Liver (tissue), 9 donors: Measurements from ENCODE around the gene COG7. TPM values are rescaled to one million over a fixed set of nuclear protein-coding genes. Genes with fewer than 3 reads are reported as not detected.
A peak's percentile ranks its signal among the peaks of the same experiment; 100 is the strongest.

Experiments used
- DNase-seq: peaks from one replicate; pipeline ENCODE4 v3.0.0-alpha.2; 2017; ENCODE audit warnings: low spot score
- H3K27ac ChIP-seq, 2 donors: one replicate each; pipeline ENCODE4 v1.7.0; 2013; ENCODE audit warnings: inconsistent platforms in 2 of 2, low read length in 2 of 2, control low read depth in 1 of 2, low read depth in 1 of 2, mild to moderate bottlenecking in 1 of 2
- H3K27me3 ChIP-seq, 4 donors: one replicate each; pipeline versions ENCODE4 v1.6.1 to v1.7.0; 2013; ENCODE audit warnings: low read length in 3 of 4, inconsistent platforms in 1 of 4, mild to moderate bottlenecking in 1 of 4, moderate library complexity in 1 of 4; ENCODE audit not compliant: control insufficient read depth in 4 of 4, insufficient read depth in 4 of 4
- H3K36me3 ChIP-seq, 4 donors: one replicate each; pipeline versions ENCODE4 v1.6.1 to v1.7.0; 2013; ENCODE audit warnings: low read length in 3 of 4, mild to moderate bottlenecking in 3 of 4, low read depth in 1 of 4, moderate library complexity in 1 of 4; ENCODE audit not compliant: control insufficient read depth in 4 of 4, insufficient read depth in 3 of 4
- H3K4me1 ChIP-seq, 4 donors: one replicate each; pipeline versions ENCODE4 v1.6.1 to v1.7.0; 2013; ENCODE audit warnings: low read length in 3 of 4, mild to moderate bottlenecking in 3 of 4, moderate library complexity in 1 of 4; ENCODE audit not compliant: control insufficient read depth in 4 of 4, insufficient read depth in 4 of 4
- H3K4me3 ChIP-seq, 3 donors: one replicate each; pipeline versions ENCODE4 v1.6.1 to v1.7.0; 2013; ENCODE audit warnings: low read length in 3 of 3, control low read depth in 1 of 3, low read depth in 1 of 3, mild to moderate bottlenecking in 1 of 3
- H3K9ac ChIP-seq, 2 donors: one replicate each; pipeline ENCODE4 v1.7.0; 2013; ENCODE audit warnings: low read length in 2 of 2, mild to moderate bottlenecking in 2 of 2, moderate library complexity in 2 of 2, control low read depth in 1 of 2, low read depth in 1 of 2
- H3K9me3 ChIP-seq, 4 donors: one replicate each; pipeline versions ENCODE4 v1.6.1 to v1.7.0; 2013; ENCODE audit warnings: low read length in 3 of 4; ENCODE audit not compliant: control insufficient read depth in 4 of 4
- EGR1 ChIP-seq, 2 donors: IDR thresholded peaks; 2 replicates each; pipeline ENCODE4 v1.6.1; 2016 to 2018; ENCODE audit warnings: antibody characterized with exemption in 2 of 2, low read depth in 2 of 2
- FOXA2 ChIP-seq: IDR thresholded peaks from 2 replicates; pipeline ENCODE4 v1.6.1; 2016; ENCODE audit warnings: antibody characterized with exemption
- GABPA ChIP-seq, 2 donors: IDR thresholded peaks in 1 of 2; conservative IDR thresholded peaks in 1 of 2; 2 replicates each; pipeline ENCODE4 v1.6.1; 2016; ENCODE audit warnings: antibody characterized with exemption in 2 of 2, mild to moderate bottlenecking in 1 of 2, moderate library complexity in 1 of 2
- HNF4A ChIP-seq, 2 donors: conservative IDR thresholded peaks; 2 replicates each; pipeline ENCODE4 v1.6.1; 2016; ENCODE audit warnings: antibody characterized with exemption in 2 of 2, mild to moderate bottlenecking in 2 of 2
- HNF4G ChIP-seq: IDR thresholded peaks from 2 replicates; pipeline ENCODE4 v1.6.1; 2016; ENCODE audit warnings: antibody characterized with exemption
- JUND ChIP-seq, 2 donors: IDR thresholded peaks; 2 replicates each; pipeline ENCODE4 v1.6.1; 2016; ENCODE audit warnings: antibody characterized with exemption in 2 of 2
- NR2F2 ChIP-seq: IDR thresholded peaks from 2 replicates; pipeline ENCODE4 v1.6.1; 2016; ENCODE audit warnings: antibody characterized with exemption
- RAD21 ChIP-seq, 2 donors: IDR thresholded peaks; 2 replicates each; pipeline ENCODE4 v1.6.1; 2016; ENCODE audit warnings: antibody characterized with exemption in 2 of 2, mild to moderate bottlenecking in 2 of 2
- RXRA ChIP-seq, 2 donors: IDR thresholded peaks; 2 replicates each; pipeline ENCODE4 v1.6.1; 2017 to 2018; ENCODE audit warnings: antibody characterized with exemption in 2 of 2, mild to moderate bottlenecking in 1 of 2
- SP1 ChIP-seq: IDR thresholded peaks from 2 replicates; pipeline ENCODE4 v1.6.1; 2018; ENCODE audit warnings: antibody characterized with exemption, mild to moderate bottlenecking
- YY1 ChIP-seq: IDR thresholded peaks from 2 replicates; pipeline ENCODE4 v1.6.1; 2016; ENCODE audit warnings: antibody characterized with exemption, mild to moderate bottlenecking
- WGBS: extraction: QIAGEN DNeasy Blood & Tissue Kit; methylation state at CpG from one replicate; pipeline ENCODE4 v1.1.7; 2013; 5-methylcytosine and 5-hydroxymethylcytosine counted together
- polyA plus RNA-seq, 2 donors: library from polyadenylated mRNA; stranded (reverse) in 1 of 2; unstranded in 1 of 2; fragments of 200-250 nt in 1 of 2; fragments of >200 nt in 1 of 2; fragmentation: Nextera tagmentation in 1 of 2; extraction: Ambion mirVana in 1 of 2; gene quantifications; one replicate each; pipeline versions ENCODE4 v1.2.1 to v1.2.3, GENCODE V29; 2013 to 2015
- total RNA-seq, 2 donors: library from RNA; depleted of rRNA; stranded (reverse); fragments of >200 nt; gene quantifications; one replicate each; pipeline ENCODE4 v1.2.3, GENCODE V29; 2014
- TF ChIP-seq, protein P1 (sequence below): IDR thresholded peaks from 2 replicates; pipeline ENCODE4 v1.6.1; 2016; ENCODE audit warnings: antibody characterized with exemption
- TF ChIP-seq, protein P2 (sequence below): IDR thresholded peaks from 2 replicates; pipeline ENCODE4 v1.6.1; 2016; ENCODE audit warnings: antibody characterized with exemption
- TF ChIP-seq, protein P3 (sequence below): IDR thresholded peaks from 2 replicates; pipeline ENCODE4 v1.6.1; 2016; ENCODE audit warnings: antibody characterized with exemption
- TF ChIP-seq, protein P4 (sequence below): fragments of 150-350 bp; IDR thresholded peaks from 2 replicates; pipeline ENCODE4 v1.5.1; 2017; ENCODE audit warnings: improper control_type of control experiment, low read depth, low read length; ENCODE audit not compliant: missing input control
- TF ChIP-seq, protein P5 (sequence below): IDR thresholded peaks from 2 replicates; pipeline ENCODE4 v1.6.1; 2016; ENCODE audit warnings: antibody characterized with exemption, mild to moderate bottlenecking
- donor health status: healthy.
- donor health status: healthy.
- donor health status: healthy.
- donor health status: healthy.
- donor health status: healthy.

Gene COG7
- total and polyA plus RNA-seq, 4 donors = 5.1 to 11.4 (median 6.6) TPM

DNA sequence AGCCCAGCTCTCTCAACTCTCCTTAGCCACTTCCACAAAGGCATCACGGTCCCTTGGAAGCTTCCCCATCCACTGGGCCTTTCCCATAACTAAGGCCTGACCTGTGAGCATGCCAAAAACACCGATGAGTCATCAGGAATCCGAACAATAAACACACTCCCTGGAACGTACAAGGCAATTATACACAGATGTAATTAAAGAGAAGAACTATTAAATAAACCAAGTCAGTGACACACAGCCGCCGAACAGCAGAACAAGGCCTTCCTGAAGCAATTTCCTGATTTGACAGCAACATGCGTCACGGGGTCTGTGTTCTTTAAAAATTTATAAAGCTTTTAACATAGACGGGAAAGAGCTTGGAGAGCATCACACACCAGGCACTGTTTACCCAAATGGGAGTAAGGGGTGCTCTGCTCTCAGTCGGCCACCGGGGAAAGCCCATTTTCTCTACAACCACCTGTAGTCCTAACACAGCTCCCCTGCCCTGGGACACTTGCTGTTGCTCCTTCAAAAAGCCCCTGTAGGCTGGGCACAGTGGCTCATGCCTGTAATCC lies 29.4 kb downstream of the COG7 start:
- Histone ChIP-seq H3K9me3 (no peaks in the 10 kb centered on the region), H3K36me3 (peaks cover under 1 to 8% (median 4%) of the 10 kb centered on the region in 4 donors), H3K27ac (peak overlapping the region in 1 of 2 donors; percentile 21), H3K4me1 (no peaks in the 10 kb centered on the region), H3K27me3 (no peaks in the 10 kb centered on the region), H3K9ac (no peak overlapping the region), H3K4me3 (no peak overlapping the region)
- TF ChIP-seq, protein P1, sequence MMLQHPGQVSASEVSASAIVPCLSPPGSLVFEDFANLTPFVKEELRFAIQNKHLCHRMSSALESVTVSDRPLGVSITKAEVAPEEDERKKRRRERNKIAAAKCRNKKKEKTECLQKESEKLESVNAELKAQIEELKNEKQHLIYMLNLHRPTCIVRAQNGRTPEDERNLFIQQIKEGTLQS = no peak
- TF ChIP-seq EGR1 (IDR thresholded peaks at IDR 0.05; ENCODE audit: low read depth in 2 of 2) (no peak), SP1 (peak; percentile 38), JUND (IDR thresholded peaks at IDR 0.05) (peak; percentile 88 to 90), RXRA (IDR thresholded peaks at IDR 0.05) (peak in 1 of 2 donors; percentile 21)
- no peak for DNase-seq
- 64% methylated on average over 11 of the region's 11 CpGs for WGBS

DNA sequence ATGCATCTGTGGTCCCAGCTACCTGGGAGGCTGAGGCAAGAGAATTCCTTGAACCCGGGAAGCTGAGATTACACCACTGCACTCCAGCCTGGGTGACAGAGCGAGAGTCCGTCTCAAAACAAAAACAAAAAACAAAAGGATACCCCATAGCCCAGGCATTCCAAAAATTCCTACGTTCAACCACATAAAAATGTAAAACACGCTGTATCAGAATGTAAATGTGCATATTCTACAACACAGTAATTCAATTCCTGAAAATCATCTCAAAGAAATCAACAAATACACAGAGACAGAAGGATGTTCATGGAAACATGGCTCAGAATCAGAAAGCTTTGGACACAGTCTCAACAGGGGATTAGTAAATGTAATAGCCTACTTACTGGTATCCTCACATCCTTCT lies 33.0 kb downstream of the COG7 start:
- Histone ChIP-seq H3K4me1 (no peaks in the 10 kb centered on the region), H3K4me3 (no peak overlapping the region), H3K9ac (no peak overlapping the region), H3K27me3 (no peaks in the 10 kb centered on the region), H3K27ac (no peak overlapping the region), H3K9me3 (no peaks in the 10 kb centered on the region), H3K36me3 (peaks cover 2 to 16% (median 11%) of the 10 kb centered on the region in 4 donors)
- 94% methylated on average over 5 of the region's 5 CpGs for WGBS
- no peak for DNase-seq
- TF ChIP-seq GABPA (IDR thresholded peaks at IDR 0.05 in 1 of 2, conservative IDR thresholded peaks at IDR 0.05 in 1 of 2) (no peak), EGR1 (IDR thresholded peaks at IDR 0.05; ENCODE audit: low read depth in 2 of 2) (no peak), NR2F2 (no peak), RXRA (IDR thresholded peaks at IDR 0.05) (no peak), HNF4A (conservative IDR thresholded peaks at IDR 0.05) (no peak)
- TF ChIP-seq, protein P2, sequence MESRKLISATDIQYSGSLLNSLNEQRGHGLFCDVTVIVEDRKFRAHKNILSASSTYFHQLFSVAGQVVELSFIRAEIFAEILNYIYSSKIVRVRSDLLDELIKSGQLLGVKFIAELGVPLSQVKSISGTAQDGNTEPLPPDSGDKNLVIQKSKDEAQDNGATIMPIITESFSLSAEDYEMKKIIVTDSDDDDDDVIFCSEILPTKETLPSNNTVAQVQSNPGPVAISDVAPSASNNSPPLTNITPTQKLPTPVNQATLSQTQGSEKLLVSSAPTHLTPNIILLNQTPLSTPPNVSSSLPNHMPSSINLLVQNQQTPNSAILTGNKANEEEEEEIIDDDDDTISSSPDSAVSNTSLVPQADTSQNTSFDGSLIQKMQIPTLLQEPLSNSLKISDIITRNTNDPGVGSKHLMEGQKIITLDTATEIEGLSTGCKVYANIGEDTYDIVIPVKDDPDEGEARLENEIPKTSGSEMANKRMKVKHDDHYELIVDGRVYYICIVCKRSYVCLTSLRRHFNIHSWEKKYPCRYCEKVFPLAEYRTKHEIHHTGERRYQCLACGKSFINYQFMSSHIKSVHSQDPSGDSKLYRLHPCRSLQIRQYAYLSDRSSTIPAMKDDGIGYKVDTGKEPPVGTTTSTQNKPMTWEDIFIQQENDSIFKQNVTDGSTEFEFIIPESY = no peak
- TF ChIP-seq, protein P3, sequence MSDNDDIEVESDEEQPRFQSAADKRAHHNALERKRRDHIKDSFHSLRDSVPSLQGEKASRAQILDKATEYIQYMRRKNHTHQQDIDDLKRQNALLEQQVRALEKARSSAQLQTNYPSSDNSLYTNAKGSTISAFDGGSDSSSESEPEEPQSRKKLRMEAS = no peak

DNA sequence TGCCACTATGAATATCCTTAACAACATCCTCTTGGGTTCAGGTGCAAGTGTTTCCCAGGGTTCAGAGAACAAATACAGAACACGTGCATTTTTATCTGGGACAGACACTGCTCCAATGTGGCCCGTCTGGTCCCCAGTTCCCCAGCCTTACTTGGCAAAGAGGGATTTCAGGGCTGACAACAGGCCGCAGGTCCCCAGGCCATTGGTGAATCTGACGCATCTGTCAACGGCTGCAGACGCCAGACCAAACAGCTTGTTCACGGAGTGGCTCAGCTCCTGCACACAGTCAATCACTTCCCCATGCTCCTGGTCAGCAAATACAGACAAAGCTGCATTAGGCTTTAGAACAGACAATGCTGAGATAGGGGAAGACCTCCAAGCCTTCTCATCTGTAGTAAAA lies 36.2 kb downstream of the COG7 start:
- Histone ChIP-seq H3K36me3 (peaks cover 9 to 36% (median 23%) of the 10 kb centered on the region in 4 donors), H3K27ac (no peak overlapping the region), H3K9me3 (no peaks in the 10 kb centered on the region), H3K4me1 (no peaks in the 10 kb centered on the region), H3K27me3 (no peaks in the 10 kb centered on the region), H3K9ac (no peak overlapping the region), H3K4me3 (no peak overlapping the region)
- 89% methylated on average over 7 of the region's 7 CpGs for WGBS
- DNase-seq = no peak
- no peak for TF ChIP-seq FOXA2
- TF ChIP-seq, protein P1 = no peak
- TF ChIP-seq, protein P4, sequence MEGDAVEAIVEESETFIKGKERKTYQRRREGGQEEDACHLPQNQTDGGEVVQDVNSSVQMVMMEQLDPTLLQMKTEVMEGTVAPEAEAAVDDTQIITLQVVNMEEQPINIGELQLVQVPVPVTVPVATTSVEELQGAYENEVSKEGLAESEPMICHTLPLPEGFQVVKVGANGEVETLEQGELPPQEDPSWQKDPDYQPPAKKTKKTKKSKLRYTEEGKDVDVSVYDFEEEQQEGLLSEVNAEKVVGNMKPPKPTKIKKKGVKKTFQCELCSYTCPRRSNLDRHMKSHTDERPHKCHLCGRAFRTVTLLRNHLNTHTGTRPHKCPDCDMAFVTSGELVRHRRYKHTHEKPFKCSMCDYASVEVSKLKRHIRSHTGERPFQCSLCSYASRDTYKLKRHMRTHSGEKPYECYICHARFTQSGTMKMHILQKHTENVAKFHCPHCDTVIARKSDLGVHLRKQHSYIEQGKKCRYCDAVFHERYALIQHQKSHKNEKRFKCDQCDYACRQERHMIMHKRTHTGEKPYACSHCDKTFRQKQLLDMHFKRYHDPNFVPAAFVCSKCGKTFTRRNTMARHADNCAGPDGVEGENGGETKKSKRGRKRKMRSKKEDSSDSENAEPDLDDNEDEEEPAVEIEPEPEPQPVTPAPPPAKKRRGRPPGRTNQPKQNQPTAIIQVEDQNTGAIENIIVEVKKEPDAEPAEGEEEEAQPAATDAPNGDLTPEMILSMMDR = no peak
- TF ChIP-seq, protein P2 = no peak
- no peak for TF ChIP-seq RAD21 (IDR thresholded peaks at IDR 0.05)
- no peak for TF ChIP-seq HNF4A (conservative IDR thresholded peaks at IDR 0.05)
- TF ChIP-seq, protein P3 = no peak
- TF ChIP-seq EGR1 (IDR thresholded peaks at IDR 0.05; ENCODE audit: low read depth in 2 of 2) = no peak
- no peak for TF ChIP-seq HNF4G
- no peak for TF ChIP-seq SP1
- TF ChIP-seq, protein P5, sequence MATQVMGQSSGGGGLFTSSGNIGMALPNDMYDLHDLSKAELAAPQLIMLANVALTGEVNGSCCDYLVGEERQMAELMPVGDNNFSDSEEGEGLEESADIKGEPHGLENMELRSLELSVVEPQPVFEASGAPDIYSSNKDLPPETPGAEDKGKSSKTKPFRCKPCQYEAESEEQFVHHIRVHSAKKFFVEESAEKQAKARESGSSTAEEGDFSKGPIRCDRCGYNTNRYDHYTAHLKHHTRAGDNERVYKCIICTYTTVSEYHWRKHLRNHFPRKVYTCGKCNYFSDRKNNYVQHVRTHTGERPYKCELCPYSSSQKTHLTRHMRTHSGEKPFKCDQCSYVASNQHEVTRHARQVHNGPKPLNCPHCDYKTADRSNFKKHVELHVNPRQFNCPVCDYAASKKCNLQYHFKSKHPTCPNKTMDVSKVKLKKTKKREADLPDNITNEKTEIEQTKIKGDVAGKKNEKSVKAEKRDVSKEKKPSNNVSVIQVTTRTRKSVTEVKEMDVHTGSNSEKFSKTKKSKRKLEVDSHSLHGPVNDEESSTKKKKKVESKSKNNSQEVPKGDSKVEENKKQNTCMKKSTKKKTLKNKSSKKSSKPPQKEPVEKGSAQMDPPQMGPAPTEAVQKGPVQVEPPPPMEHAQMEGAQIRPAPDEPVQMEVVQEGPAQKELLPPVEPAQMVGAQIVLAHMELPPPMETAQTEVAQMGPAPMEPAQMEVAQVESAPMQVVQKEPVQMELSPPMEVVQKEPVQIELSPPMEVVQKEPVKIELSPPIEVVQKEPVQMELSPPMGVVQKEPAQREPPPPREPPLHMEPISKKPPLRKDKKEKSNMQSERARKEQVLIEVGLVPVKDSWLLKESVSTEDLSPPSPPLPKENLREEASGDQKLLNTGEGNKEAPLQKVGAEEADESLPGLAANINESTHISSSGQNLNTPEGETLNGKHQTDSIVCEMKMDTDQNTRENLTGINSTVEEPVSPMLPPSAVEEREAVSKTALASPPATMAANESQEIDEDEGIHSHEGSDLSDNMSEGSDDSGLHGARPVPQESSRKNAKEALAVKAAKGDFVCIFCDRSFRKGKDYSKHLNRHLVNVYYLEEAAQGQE = no peak
- TF ChIP-seq YY1 = no peak
- no peak for TF ChIP-seq RXRA (IDR thresholded peaks at IDR 0.05)
